Naive thymus-derived CD4-positive, alpha-beta T cell (primary cell): ENCODE measurements around the gene ZBTB20. TPM values are rescaled to one million over a fixed set of nuclear protein-coding genes. Genes with fewer than 3 reads are reported as not detected.

ENCODE experiments used
- ATAC-seq: fragments of 150-1000 bp; cut with Tn5 transposase; 2 replicates; pipeline ENCODE4 v1.10.0; 2021; ENCODE audit warnings: mild to moderate bottlenecking, moderate library complexity
- CTCF ChIA-PET: fragments of 350-600 bp; sonication (Branson Sonifier 250); formaldehyde crosslinking; loops from one replicate; lab custom pipeline; 2021; ENCODE audit warnings: antibody characterized with exemption; lab: Charles Lee
- POLR2A ChIA-PET: fragments of 350-600 bp; sonication (Branson Sonifier 250); formaldehyde crosslinking; loops from one replicate; lab custom pipeline; 2021; ENCODE audit warnings: antibody characterized with exemption, inconsistent platforms; lab: Charles Lee
- DNase-seq, 9 donors: peaks; one replicate each; pipeline versions ENCODE4 v3.0.0 to v3.0.0-alpha.2; 2020 to 2022; ENCODE audit warnings: mixed read lengths in 1 of 9
- H3K27ac ChIP-seq: one replicate; pipeline ENCODE4 v1.7.0; 2013; ENCODE audit warnings: mild to moderate bottlenecking, low read depth, low read length, moderate library complexity
- H3K27me3 ChIP-seq, 2 donors: one replicate each; pipeline ENCODE4 v1.7.0; 2013; ENCODE audit warnings: low read length in 2 of 2, mild to moderate bottlenecking in 2 of 2, moderate library complexity in 2 of 2; ENCODE audit not compliant: control insufficient read depth in 2 of 2, insufficient read depth in 2 of 2
- H3K36me3 ChIP-seq, 3 experiments: 1 replicate in 2 of 3; 2 replicates in 1 of 3; pipeline ENCODE4 v1.7.0; 2013; ENCODE audit warnings: low read length in 3 of 3, mild to moderate bottlenecking in 3 of 3, moderate library complexity in 1 of 3; ENCODE audit not compliant: insufficient read depth in 3 of 3, control insufficient read depth in 2 of 3
- H3K4me1 ChIP-seq, 2 donors: one replicate each; pipeline ENCODE4 v1.7.0; 2013; ENCODE audit warnings: low read length in 2 of 2, mild to moderate bottlenecking in 2 of 2, moderate library complexity in 1 of 2; ENCODE audit not compliant: control insufficient read depth in 2 of 2, insufficient read depth in 2 of 2
- H3K4me3 ChIP-seq: 2 replicates; pipeline ENCODE4 v1.7.0; 2013; ENCODE audit warnings: mild to moderate bottlenecking, low read length
- H3K9me3 ChIP-seq, 3 experiments: 1 replicate in 2 of 3; 2 replicates in 1 of 3; pipeline ENCODE4 v1.7.0; 2013; ENCODE audit warnings: low read length in 3 of 3; ENCODE audit not compliant: control insufficient read depth in 2 of 3
- H3K27ac Mint-ChIP-seq, 9 donors: one replicate each; pipeline ENCODE4 v1.8.0; 2020 to 2022; ENCODE audit warnings: mixed read lengths in 9 of 9, mild to moderate bottlenecking in 8 of 9, moderate library complexity in 5 of 9, inconsistent platforms in 2 of 9
- H3K27me3 Mint-ChIP-seq, 5 donors: one replicate each; pipeline ENCODE4 v1.8.0; 2021 to 2022; ENCODE audit warnings: mixed read lengths in 5 of 5, mild to moderate bottlenecking in 1 of 5
- H3K36me3 Mint-ChIP-seq, 5 donors: one replicate each; pipeline ENCODE4 v1.8.0; 2020 to 2022; ENCODE audit warnings: mixed read lengths in 5 of 5, mild to moderate bottlenecking in 3 of 5, inconsistent platforms in 1 of 5
- H3K4me1 Mint-ChIP-seq, 7 donors: one replicate each; pipeline ENCODE4 v1.8.0; 2020 to 2022; ENCODE audit warnings: mixed read lengths in 7 of 7, mild to moderate bottlenecking in 3 of 7, inconsistent platforms in 1 of 7
- H3K4me3 Mint-ChIP-seq, 10 donors: one replicate each; pipeline ENCODE4 v1.8.0; 2020 to 2022; ENCODE audit warnings: mild to moderate bottlenecking in 10 of 10, mixed read lengths in 10 of 10, moderate library complexity in 6 of 10, inconsistent platforms in 2 of 10
- H3K9me3 Mint-ChIP-seq, 11 donors: one replicate each; pipeline ENCODE4 v1.8.0; 2020 to 2022; ENCODE audit warnings: mixed read lengths in 11 of 11, mild to moderate bottlenecking in 4 of 11, inconsistent platforms in 1 of 11, moderate library complexity in 1 of 11
- intact Hi-C, 2 donors: fragments of 100-400 bp; cut with micrococcal nuclease; formaldehyde crosslinking; loops; one replicate each; pipeline ENCODE4 v1.15.1; 2023
- polyA plus RNA-seq, 2 donors: library from polyadenylated mRNA; unstranded; fragments of 300-500 nt; fragmentation: Illumina TruSeq; gene quantifications; one replicate each; pipeline ENCODE4 v1.2.3, GENCODE V29; 2021
- total RNA-seq, 6 experiments: library from RNA in 5 of 6; stranded (reverse) in 5 of 6; gene quantifications; 1 replicate in 5 of 6; 2 replicates in 1 of 6; pipeline ENCODE4 v1.2.3 and lab custom pipeline; 2021 to 2026

ZBTB20 gene
- total and polyA plus RNA-seq, 7 experiments from 2014 or later: 14.9 to 69.5 (median 59.2) TPM

DNA sequence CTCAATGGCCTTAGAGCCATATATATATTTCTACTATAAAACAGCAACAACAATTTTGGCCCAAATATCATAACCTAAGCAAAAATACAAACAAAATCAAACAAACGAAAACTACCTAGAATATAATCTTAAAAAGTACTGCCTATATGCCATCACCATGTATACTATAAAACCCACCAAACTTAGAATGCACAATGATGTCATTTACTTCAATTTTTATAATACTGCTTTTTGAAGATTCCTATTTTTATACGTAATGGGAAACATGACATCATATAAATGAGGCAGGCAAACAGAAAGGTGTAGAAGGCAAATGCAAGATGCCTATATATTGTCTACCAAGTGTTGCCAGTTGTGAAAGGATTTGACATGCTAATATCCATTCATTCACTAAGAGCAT lies 550.9 kb downstream of the ZBTB20 start:
- H3K4me1 ChIP-seq: no peaks in the 10 kb centered on the region

DNA sequence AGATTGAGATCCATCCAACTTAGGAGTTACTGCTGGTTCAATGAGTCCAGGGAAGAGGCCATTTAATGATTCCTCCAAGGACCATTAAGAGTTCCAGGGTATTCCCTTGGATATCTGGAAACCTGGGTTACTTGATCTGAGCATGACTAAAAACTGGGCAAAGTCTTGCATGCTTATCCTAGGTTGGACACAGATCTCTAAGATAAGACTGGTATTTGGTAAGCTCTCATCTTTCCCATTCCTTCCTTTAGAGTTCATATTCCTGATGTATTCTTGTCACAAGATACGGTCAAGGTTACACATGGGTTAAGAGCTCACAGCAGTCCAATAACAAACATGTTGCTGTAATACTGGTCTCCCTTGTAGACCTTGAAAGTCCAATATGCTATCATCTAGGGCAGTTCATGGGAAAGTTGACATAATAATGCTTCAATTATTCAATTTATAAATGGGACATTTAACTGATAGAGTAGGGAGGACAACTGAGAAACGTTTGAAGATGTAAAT lies 551.5 kb downstream of the ZBTB20 start:
- Histone ChIP-seq H3K27me3 (no peaks in the 10 kb centered on the region), H3K27ac (no peak overlapping the region), H3K36me3 (no peaks in the 10 kb centered on the region), H3K4me3 (no peak overlapping the region), H3K9me3 (no peaks in the 10 kb centered on the region), H3K4me1 (no peaks in the 10 kb centered on the region)
- POLR2A ChIA-PET: no interaction called here
- H3K27me3 Mint-ChIP-seq: no peaks in the 10 kb centered on the region
- H3K27ac Mint-ChIP-seq: no peak overlapping the region
- H3K9me3 Mint-ChIP-seq: no peaks in the 10 kb centered on the region
- peaks cover 0 to 19% (median 0%) of the 10 kb centered on the region in 5 donors for H3K36me3 Mint-ChIP-seq
- CTCF ChIA-PET: no interaction called here
- peaks cover 0 to 5% (median 0%) of the 10 kb centered on the region in 7 donors for H3K4me1 Mint-ChIP-seq
- ATAC-seq (no peak), DNase-seq (no peak)
- H3K4me3 Mint-ChIP-seq: no peak overlapping the region
- intact Hi-C loops: no loop called here

More for the DNA sequence above, 550.9 kb downstream of the ZBTB20 start:
- no peak overlapping the region for H3K27ac Mint-ChIP-seq
- Histone ChIP-seq H3K27me3 (no peaks in the 10 kb centered on the region), H3K9me3 (no peaks in the 10 kb centered on the region), H3K27ac (no peak overlapping the region), H3K4me3 (no peak overlapping the region), H3K36me3 (no peaks in the 10 kb centered on the region)
- H3K4me1 Mint-ChIP-seq: peaks cover 0 to 5% (median 0%) of the 10 kb centered on the region in 7 donors
- intact Hi-C loops: no loop called here
- ATAC-seq: no peak
- no peaks in the 10 kb centered on the region for H3K27me3 Mint-ChIP-seq
- H3K36me3 Mint-ChIP-seq: peaks cover 0 to 14% (median 0%) of the 10 kb centered on the region in 5 donors
- no peak overlapping the region for H3K4me3 Mint-ChIP-seq
- DNase-seq: no peak
- ChIA-PET POLR2A (no interaction called here), CTCF (no interaction called here)
- H3K9me3 Mint-ChIP-seq: no peaks in the 10 kb centered on the region

DNA sequence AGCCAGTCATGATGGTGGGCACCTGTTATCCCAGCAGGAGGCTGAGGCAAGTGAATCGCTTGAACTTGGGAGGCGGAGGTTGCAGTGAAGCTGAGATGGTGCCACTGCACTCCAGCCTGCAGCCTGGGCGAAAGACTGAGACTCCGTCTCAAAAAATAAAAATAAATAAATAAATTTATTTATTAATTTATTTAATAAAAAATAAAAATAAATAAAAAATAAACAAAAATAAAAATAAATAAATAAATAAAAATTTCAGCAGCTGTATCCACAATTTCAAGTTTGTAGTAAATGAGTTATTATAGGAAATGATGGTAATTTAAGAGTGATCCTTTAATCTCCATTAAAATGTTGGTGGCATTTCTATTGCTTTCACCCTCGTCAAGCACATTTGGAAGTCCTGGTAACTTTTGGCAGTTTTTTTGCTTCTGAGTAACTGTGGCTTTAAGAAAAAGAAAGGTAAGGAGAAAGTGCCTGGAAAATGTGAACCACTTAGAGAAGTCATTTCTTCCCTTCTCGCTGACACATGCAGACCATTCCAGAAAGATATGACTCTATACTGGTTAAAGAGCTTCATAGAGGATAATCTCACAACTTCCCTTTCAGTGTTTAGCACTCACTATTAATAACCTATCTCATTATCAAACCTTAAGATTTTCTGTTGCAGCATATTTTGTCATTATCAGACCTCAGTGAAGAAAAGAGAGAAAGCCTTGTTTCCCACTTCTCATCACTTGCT lies 556.6 kb downstream of the ZBTB20 start:
- Histone ChIP-seq H3K27ac (no peak overlapping the region), H3K36me3 (no peaks in the 10 kb centered on the region), H3K9me3 (no peaks in the 10 kb centered on the region), H3K4me1 (no peaks in the 10 kb centered on the region), H3K27me3 (no peaks in the 10 kb centered on the region), H3K4me3 (no peak overlapping the region)
- Mint-ChIP-seq H3K4me3 (no peak overlapping the region), H3K27me3 (no peaks in the 10 kb centered on the region), H3K4me1 (peaks cover 0 to 17% (median 0%) of the 10 kb centered on the region in 7 donors), H3K36me3 (peaks cover 0 to 49% (median 18%) of the 10 kb centered on the region in 5 donors), H3K27ac (no peak overlapping the region), H3K9me3 (no peaks in the 10 kb centered on the region)
- POLR2A ChIA-PET: no interaction called here
- no peak for ATAC-seq
- DNase-seq: no peak
- intact Hi-C loops: no loop called here
- CTCF ChIA-PET: no interaction called here

DNA sequence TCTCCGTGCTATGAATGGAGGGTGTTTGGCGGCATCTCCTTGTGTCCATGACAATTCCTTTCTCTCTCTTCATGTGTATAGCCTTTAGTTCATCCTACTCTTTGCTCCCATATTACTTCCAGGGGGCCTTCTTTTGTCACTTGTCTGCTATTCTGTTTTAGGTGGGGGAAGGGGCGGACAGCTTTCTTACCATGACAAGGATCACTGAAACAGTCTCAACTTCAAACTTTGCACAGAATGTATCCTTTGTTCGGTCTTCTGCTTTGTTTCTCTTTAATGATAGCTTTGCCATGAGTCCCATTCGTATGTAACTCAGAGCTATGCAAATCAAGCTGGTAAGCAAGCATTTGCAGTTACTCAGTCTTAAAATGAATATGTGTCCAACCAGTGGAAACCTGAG lies 559.1 kb downstream of the ZBTB20 start:
- peak overlapping the region in 1 of 9 donors; percentile 47 for H3K27ac Mint-ChIP-seq
- ChIA-PET CTCF (no interaction called here), POLR2A (no interaction called here)
- no peak overlapping the region for H3K27ac ChIP-seq
- intact Hi-C loops: no loop called here
- no peaks in the 10 kb centered on the region for H3K9me3 ChIP-seq
- H3K4me1 ChIP-seq: no peaks in the 10 kb centered on the region
- H3K9me3 Mint-ChIP-seq: no peaks in the 10 kb centered on the region
- H3K4me3 Mint-ChIP-seq: no peak overlapping the region
- no peaks in the 10 kb centered on the region for H3K27me3 Mint-ChIP-seq
- no peak overlapping the region for H3K4me3 ChIP-seq
- DNase-seq (no peak), ATAC-seq (no peak)
- H3K36me3 ChIP-seq: no peaks in the 10 kb centered on the region
- peaks cover 0 to 22% (median 9%) of the 10 kb centered on the region in 7 donors for H3K4me1 Mint-ChIP-seq
- H3K36me3 Mint-ChIP-seq: peaks cover 0 to 49% (median 18%) of the 10 kb centered on the region in 5 donors
- H3K27me3 ChIP-seq: no peaks in the 10 kb centered on the region

GRCh38 chr3:114586119-114586518 lies 561.0 kb downstream of the ZBTB20 start:
- peaks cover 0 to 26% (median 10%) of the 10 kb centered on the region in 7 donors for H3K4me1 Mint-ChIP-seq
- Histone ChIP-seq H3K27me3 (no peaks in the 10 kb centered on the region), H3K4me3 (no peak overlapping the region), H3K9me3 (no peaks in the 10 kb centered on the region), H3K36me3 (no peaks in the 10 kb centered on the region), H3K27ac (no peak overlapping the region), H3K4me1 (no peaks in the 10 kb centered on the region)
- DNase-seq (no peak), ATAC-seq (no peak)
- no peak overlapping the region for H3K27ac Mint-ChIP-seq
- ChIA-PET POLR2A (interaction anchor here (0.6 kb wide), 1 partner anchor 1027 kb away, joined by 3 read pairs; no protein-coding TSS in a partner anchor), CTCF (no interaction called here)
- no peaks in the 10 kb centered on the region for H3K27me3 Mint-ChIP-seq
- H3K9me3 Mint-ChIP-seq: no peaks in the 10 kb centered on the region
- peaks cover 0 to 49% (median 18%) of the 10 kb centered on the region in 5 donors for H3K36me3 Mint-ChIP-seq
- intact Hi-C loops: no loop called here
- H3K4me3 Mint-ChIP-seq: no peak overlapping the region

DNA sequence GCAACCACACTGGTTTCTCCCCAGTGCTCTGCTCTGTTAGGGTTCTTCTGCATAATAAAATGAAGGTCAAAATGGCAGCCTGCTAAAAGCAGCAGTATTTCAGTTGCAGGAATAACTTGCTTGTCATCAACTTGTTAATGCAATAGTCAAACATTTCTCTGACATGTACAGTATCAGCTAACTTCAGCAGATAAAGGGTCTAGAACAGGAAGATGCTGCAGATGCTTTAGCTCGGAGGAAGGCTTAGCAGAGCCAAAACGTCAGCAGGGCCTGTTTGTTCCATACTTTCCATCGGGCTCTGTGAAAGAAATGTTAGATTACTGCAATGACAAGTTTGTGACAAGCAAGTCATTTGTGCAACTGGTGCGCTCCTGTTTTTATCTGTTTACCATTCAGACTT lies 561.4 kb downstream of the ZBTB20 start:
- no peak overlapping the region for H3K27ac ChIP-seq
- intact Hi-C loops: no loop called here
- H3K4me3 ChIP-seq: no peak overlapping the region
- DNase-seq: no peak
- Mint-ChIP-seq H3K4me1 (peaks cover 0 to 31% (median 10%) of the 10 kb centered on the region in 7 donors), H3K27me3 (no peaks in the 10 kb centered on the region), H3K27ac (no peak overlapping the region), H3K4me3 (no peak overlapping the region), H3K9me3 (no peaks in the 10 kb centered on the region), H3K36me3 (peaks cover 0 to 45% (median 20%) of the 10 kb centered on the region in 5 donors)
- CTCF ChIA-PET: no interaction called here
- no peak for ATAC-seq
- no peaks in the 10 kb centered on the region for H3K27me3 ChIP-seq
- POLR2A ChIA-PET: no interaction called here
- H3K4me1 ChIP-seq: no peaks in the 10 kb centered on the region
- no peaks in the 10 kb centered on the region for H3K36me3 ChIP-seq
- no peaks in the 10 kb centered on the region for H3K9me3 ChIP-seq
